A673 (cell line): ENCODE data around the gene FEV. TPM values are rescaled to one million over a fixed set of nuclear protein-coding genes. Genes with fewer than 3 reads are reported as not detected.

ENCODE experiments used
- BruUV-seq: library from RNA; stranded (reverse); fragments of 400-500 nt; replicated peaks from 2 replicates; lab custom pipeline; 2021; lab: Mats Ljungman, UMichigan
- CTCF ChIA-PET: fragments of 300-600 bp; sonication (Branson Sonifier 250); formaldehyde crosslinking; loops from one replicate; lab custom pipeline; 2022; ENCODE audit warnings: antibody characterized with exemption; lab: Charles Lee
- POLR2A ChIA-PET: fragments of 300-600 bp; sonication (Branson Sonifier 250); formaldehyde crosslinking; loops from one replicate; lab custom pipeline; 2022; ENCODE audit warnings: antibody characterized with exemption; ENCODE audit not compliant: low non-redundant PET; lab: Charles Lee
- DNase-seq: peaks from one replicate; pipeline ENCODE4 v3.0.0-alpha.2; 2015; ENCODE audit warnings: low spot score
- H3K27ac ChIP-seq: fragments of 200-600 bp; sonication (generic); 2 replicates; pipeline ENCODE4 v1.5.1; 2016; ENCODE audit warnings: mixed run types, low read depth, mild to moderate bottlenecking, mixed read lengths, antibody characterized with exemption, low read length; ENCODE audit not compliant: poor library complexity, severe bottlenecking
- H3K27me3 ChIP-seq: fragments of 200-600 bp; sonication (generic); replicated peaks from 2 replicates; pipeline ENCODE4 v1.6.1; 2017; ENCODE audit warnings: mixed run types, low read depth, mild to moderate bottlenecking, mixed read lengths, antibody characterized with exemption, low read length; ENCODE audit not compliant: insufficient read depth, poor library complexity
- H3K36me3 ChIP-seq: fragments of 200-600 bp; sonication (generic); 2 replicates; pipeline ENCODE4 v1.6.1; 2016; ENCODE audit warnings: mixed run types, mild to moderate bottlenecking, mixed read lengths, antibody characterized with exemption, low read length; ENCODE audit not compliant: insufficient read depth, poor library complexity, severe bottlenecking
- H3K4me1 ChIP-seq: fragments of 200-600 bp; sonication (generic); 2 replicates; pipeline ENCODE4 v1.6.1; 2017; ENCODE audit warnings: mixed run types, mild to moderate bottlenecking, mixed read lengths, antibody characterized with exemption, low read length; ENCODE audit not compliant: insufficient read depth, poor library complexity, severe bottlenecking
- H3K4me3 ChIP-seq: fragments of 200-600 bp; sonication (generic); 2 replicates; pipeline ENCODE4 v1.5.1; 2016; ENCODE audit warnings: low read depth, mixed run types, mild to moderate bottlenecking, mixed read lengths, low read length; ENCODE audit not compliant: poor library complexity, severe bottlenecking
- H3K9me3 ChIP-seq: fragments of 200-600 bp; sonication (generic); 2 replicates; pipeline ENCODE4 v1.6.1; 2016; ENCODE audit warnings: mixed run types, low read depth, mild to moderate bottlenecking, mixed read lengths, antibody characterized with exemption, low read length; ENCODE audit not compliant: poor library complexity, severe bottlenecking
- EZH2 ChIP-seq: fragments of 200-600 bp; sonication (generic); IDR thresholded peaks from 2 replicates; pipeline ENCODE4 v1.6.1; 2017; ENCODE audit warnings: borderline replicate concordance, low read depth, mild to moderate bottlenecking, mixed read lengths, antibody characterized with exemption, low read length; ENCODE audit not compliant: poor library complexity, severe bottlenecking
- intact Hi-C: fragments of 100-400 bp; cut with micrococcal nuclease; formaldehyde crosslinking; loops from one replicate; pipeline ENCODE4 v1.10.0; 2022; ENCODE audit not compliant: unreplicated experiment
- total RNA-seq: library from RNA; stranded (reverse); gene quantifications from 2 replicates; pipeline ENCODE4 v1.2.3, GENCODE V29; 2021
- TF ChIP-seq, protein P1 (sequence below): fragments of 300-800, 200-600 bp; sonication (generic); conservative IDR thresholded peaks from 2 replicates; pipeline ENCODE4 v1.5.1; 2017; ENCODE audit warnings: low read depth, mild to moderate bottlenecking, antibody characterized with exemption, low read length, moderate library complexity, mixed read lengths

FEV gene
- total RNA-seq, 1 experiment from 2014 or later, result 12.6 TPM

DNA sequence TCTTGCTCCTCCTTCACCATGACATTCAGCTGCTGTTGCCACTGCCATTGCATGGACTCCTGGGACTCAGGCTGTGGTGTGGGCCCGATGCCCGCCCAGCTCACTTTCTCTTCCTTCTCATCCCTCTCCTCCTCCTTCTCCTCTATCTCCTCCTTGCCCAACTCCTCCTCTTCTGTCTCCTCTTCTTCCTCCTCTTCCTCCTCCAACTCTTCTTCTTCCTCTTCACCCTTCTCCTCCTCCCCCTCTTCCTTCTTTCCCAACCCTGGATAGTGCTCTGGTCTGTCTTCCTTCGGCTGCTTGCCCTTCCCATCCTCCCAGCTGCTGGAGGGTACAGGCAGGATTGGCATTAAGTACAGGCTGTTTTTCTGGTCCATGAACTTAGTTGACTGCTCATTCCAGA, 19.0 kb upstream of the FEV start:
- TF ChIP-seq, protein P1, sequence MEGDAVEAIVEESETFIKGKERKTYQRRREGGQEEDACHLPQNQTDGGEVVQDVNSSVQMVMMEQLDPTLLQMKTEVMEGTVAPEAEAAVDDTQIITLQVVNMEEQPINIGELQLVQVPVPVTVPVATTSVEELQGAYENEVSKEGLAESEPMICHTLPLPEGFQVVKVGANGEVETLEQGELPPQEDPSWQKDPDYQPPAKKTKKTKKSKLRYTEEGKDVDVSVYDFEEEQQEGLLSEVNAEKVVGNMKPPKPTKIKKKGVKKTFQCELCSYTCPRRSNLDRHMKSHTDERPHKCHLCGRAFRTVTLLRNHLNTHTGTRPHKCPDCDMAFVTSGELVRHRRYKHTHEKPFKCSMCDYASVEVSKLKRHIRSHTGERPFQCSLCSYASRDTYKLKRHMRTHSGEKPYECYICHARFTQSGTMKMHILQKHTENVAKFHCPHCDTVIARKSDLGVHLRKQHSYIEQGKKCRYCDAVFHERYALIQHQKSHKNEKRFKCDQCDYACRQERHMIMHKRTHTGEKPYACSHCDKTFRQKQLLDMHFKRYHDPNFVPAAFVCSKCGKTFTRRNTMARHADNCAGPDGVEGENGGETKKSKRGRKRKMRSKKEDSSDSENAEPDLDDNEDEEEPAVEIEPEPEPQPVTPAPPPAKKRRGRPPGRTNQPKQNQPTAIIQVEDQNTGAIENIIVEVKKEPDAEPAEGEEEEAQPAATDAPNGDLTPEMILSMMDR, result no peak
- no peak for TF ChIP-seq EZH2
- H3K27me3 ChIP-seq, result peaks cover 46% of the 10 kb centered on the region
- H3K27ac ChIP-seq, result no peak overlapping the region
- intact Hi-C loops, result no loop called here
- no peak overlapping the region for H3K4me3 ChIP-seq
- H3K4me1 ChIP-seq, result peaks cover 15% of the 10 kb centered on the region
- no peaks in the 10 kb centered on the region for H3K36me3 ChIP-seq
- ChIA-PET POLR2A (no interaction called here), CTCF (interaction anchor here (0.6 kb wide), 1 partner anchor 12 kb away, joined by 3 read pairs; no protein-coding TSS in a partner anchor)
- BruUV-seq, result no TSS peak
- DNase-seq, result no peak
- H3K9me3 ChIP-seq, result no peaks in the 10 kb centered on the region

DNA sequence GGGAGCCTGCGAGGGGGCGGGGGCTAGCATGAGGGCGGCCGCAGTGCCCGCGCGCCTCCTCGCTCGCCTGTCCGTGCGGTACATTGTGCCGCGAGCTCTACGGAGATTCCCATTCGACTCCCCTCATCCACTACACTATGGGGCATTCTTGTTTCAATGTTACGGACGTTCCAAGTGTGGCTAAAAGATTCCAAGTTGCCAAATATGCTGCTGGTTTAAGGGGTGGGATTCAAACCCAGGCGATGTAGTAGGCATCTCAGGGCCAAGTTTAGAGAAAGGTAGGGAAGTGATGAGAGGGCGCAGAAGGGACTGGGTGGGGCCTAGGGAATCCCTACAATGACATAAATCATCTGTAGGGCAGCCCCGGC, 18.3 kb upstream of the FEV start:
- Histone ChIP-seq H3K36me3 (no peaks in the 10 kb centered on the region), H3K27ac (no peak overlapping the region), H3K9me3 (no peaks in the 10 kb centered on the region), H3K4me1 (peaks cover 15% of the 10 kb centered on the region), H3K27me3 (peaks cover 46% of the 10 kb centered on the region), H3K4me3 (no peak overlapping the region)
- DNase-seq, result no peak
- no TSS peak for BruUV-seq
- TF ChIP-seq, protein P1, result no peak; the same call in 1 of the 2 replicates
- no peak for TF ChIP-seq EZH2
- intact Hi-C loops, result no loop called here
- ChIA-PET CTCF (no interaction called here), POLR2A (no interaction called here)

DNA sequence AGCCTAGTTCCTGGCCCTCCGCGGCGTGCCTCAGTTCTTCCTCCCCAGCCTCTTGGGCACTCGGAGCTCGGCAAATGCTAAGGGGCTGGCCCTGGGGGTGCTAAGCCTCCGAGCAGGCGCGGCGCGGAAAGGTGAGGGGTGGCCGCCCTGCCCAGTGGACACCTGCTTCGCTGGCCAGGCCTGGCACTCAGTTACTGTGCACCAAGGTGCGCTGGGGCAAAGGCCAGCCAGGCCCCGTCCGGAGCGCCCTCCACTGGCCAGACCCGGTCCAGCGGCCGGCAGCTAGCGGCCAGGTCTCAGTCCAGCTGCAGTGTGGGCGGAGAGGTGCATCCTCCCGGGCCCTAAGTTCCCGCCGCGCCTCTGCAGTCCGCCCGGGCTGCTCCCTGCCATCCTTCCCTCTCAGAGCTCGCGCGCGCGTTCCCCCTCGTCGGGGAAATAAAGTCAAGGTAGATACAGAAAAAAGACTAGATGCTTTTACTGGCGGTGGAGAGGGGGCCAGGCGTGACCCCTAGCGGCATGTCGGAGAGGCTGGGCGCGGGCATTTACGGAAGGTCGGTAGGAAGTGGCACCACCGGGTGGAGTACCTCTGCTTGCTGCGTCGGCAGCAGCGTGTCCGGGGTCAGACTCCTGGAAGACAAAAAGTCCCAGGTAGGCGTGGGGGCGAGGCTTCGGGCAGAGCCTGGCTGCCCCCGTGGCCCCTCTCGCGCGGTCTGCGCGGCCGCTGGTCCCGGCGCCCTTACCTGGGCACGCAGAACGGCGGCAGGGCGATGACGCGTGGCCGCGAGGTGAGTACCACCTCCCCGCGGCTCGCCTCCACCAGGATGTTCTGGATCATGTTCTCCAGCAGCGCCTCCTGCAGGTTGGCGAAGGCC, 17.6 kb upstream of the FEV start:
- intact Hi-C loops, result no loop called here
- Histone ChIP-seq H3K9me3 (no peaks in the 10 kb centered on the region), H3K4me3 (no peak overlapping the region), H3K4me1 (peaks cover 15% of the 10 kb centered on the region), H3K27me3 (peaks cover 46% of the 10 kb centered on the region), H3K36me3 (no peaks in the 10 kb centered on the region), H3K27ac (no peak overlapping the region)
- POLR2A ChIA-PET, result no interaction called here
- CTCF ChIA-PET, result interaction anchor here (1.1 to 1.2 kb wide), 2 partner anchors 8 to 63 kb away, joined by 3 to 4 read pairs; no protein-coding TSS in a partner anchor
- DNase-seq, result peak; percentile 67
- TF ChIP-seq EZH2, result peak; percentile 78
- TF ChIP-seq, protein P1, result peak; percentile 78
- BruUV-seq, result no TSS peak
